WTC11 (cell line): Measurements from ENCODE around the gene AGMAT. TPM values are rescaled to one million over a fixed set of nuclear protein-coding genes. Genes with fewer than 3 reads are reported as not detected.

Source experiments
- ATAC-seq: fragments of 200-7000 bp; cut with Tn5 transposase; 2 replicates; pipeline ENCODE4 v1.10.0; 2021; ENCODE audit warnings: mild to moderate bottlenecking, moderate library complexity
- CTCF ChIA-PET: fragments of 300-600 bp; sonication (Branson Sonifier 250); formaldehyde crosslinking; loops from one replicate; lab custom pipeline; 2021; ENCODE audit warnings: antibody characterized with exemption; lab: Charles Lee
- POLR2A ChIA-PET: fragments of 350-600 bp; sonication (Branson Sonifier 250); formaldehyde crosslinking; loops from one replicate; lab custom pipeline; 2021; ENCODE audit warnings: antibody characterized with exemption; lab: Charles Lee
- DNase-seq: peaks from one replicate; pipeline ENCODE4 v3.0.0; 2021; ENCODE audit warnings: low spot score
- H3K27ac Mint-ChIP-seq: 2 replicates; pipeline ENCODE4 v1.8.0; 2021; ENCODE audit warnings: mixed read lengths
- H3K27me3 Mint-ChIP-seq: 2 replicates; pipeline ENCODE4 v1.8.0; 2021; ENCODE audit warnings: low read depth, mild to moderate bottlenecking, moderate library complexity, mixed read lengths
- H3K36me3 Mint-ChIP-seq: 2 replicates; pipeline ENCODE4 v1.8.0; 2021; ENCODE audit warnings: mixed read lengths
- H3K4me1 Mint-ChIP-seq: 2 replicates; pipeline ENCODE4 v1.8.0; 2022; ENCODE audit warnings: mixed read lengths
- H3K4me3 Mint-ChIP-seq: 2 replicates; pipeline ENCODE4 v1.8.0; 2021; ENCODE audit warnings: mild to moderate bottlenecking, moderate library complexity, mixed read lengths
- H3K9me3 Mint-ChIP-seq: 2 replicates; pipeline ENCODE4 v1.8.0; 2021; ENCODE audit warnings: mixed read lengths
- AR ChIP-seq: fragments of 250-450 bp; sonication (Bioruptor Pico); IDR thresholded peaks from 2 replicates; pipeline ENCODE4 v1.9.0; 2021; ENCODE audit warnings: mild to moderate bottlenecking
- CTCF ChIP-seq: fragments of 200-600 bp; IDR thresholded peaks from 2 replicates; pipeline ENCODE4 v1.8.0; 2022; ENCODE audit warnings: antibody characterized with exemption
- E2F4 ChIP-seq: sonication (generic); formaldehyde crosslinking; IDR thresholded peaks from 2 replicates; pipeline ENCODE4 v1.8.1; 2022; ENCODE audit warnings: low read depth, mild to moderate bottlenecking, moderate library complexity, missing genetic modification reagents, borderline replicate concordance
- ESRRA ChIP-seq: sonication (generic); formaldehyde crosslinking; IDR thresholded peaks from 2 replicates; pipeline ENCODE4 v1.8.1; 2022; ENCODE audit warnings: mild to moderate bottlenecking, missing genetic modification reagents, borderline replicate concordance
- ETV6 ChIP-seq: sonication (generic); formaldehyde crosslinking; IDR thresholded peaks from 2 replicates; pipeline ENCODE4 v1.8.1; 2022; ENCODE audit warnings: mild to moderate bottlenecking, missing genetic modification reagents
- HMGA2 ChIP-seq: fragments of 250-450 bp; sonication (Bioruptor Pico); IDR thresholded peaks from 2 replicates; pipeline ENCODE4 v1.4.0; 2021; ENCODE audit warnings: mild to moderate bottlenecking, moderate library complexity
- JAZF1 ChIP-seq: fragments of 250-450 bp; sonication (Bioruptor Pico); IDR thresholded peaks from 2 replicates; pipeline ENCODE4 v1.9.0; 2021; ENCODE audit warnings: moderate library complexity, mild to moderate bottlenecking, inconsistent platforms
- MXD4 ChIP-seq: fragments of 250-450 bp; sonication (Bioruptor Pico); IDR thresholded peaks from 2 replicates; pipeline ENCODE4 v1.8.0; 2021; ENCODE audit warnings: mild to moderate bottlenecking, moderate library complexity, borderline replicate concordance
- NFE2L1 ChIP-seq: sonication (generic); formaldehyde crosslinking; IDR thresholded peaks from 2 replicates; pipeline ENCODE4 v1.8.1; 2023; ENCODE audit warnings: missing genetic modification reagents
- PRDM15 ChIP-seq: sonication (generic); formaldehyde crosslinking; IDR thresholded peaks from 2 replicates; pipeline ENCODE4 v1.8.0; 2022; ENCODE audit warnings: missing genetic modification reagents
- TCF7 ChIP-seq: sonication (generic); formaldehyde crosslinking; IDR thresholded peaks from 2 replicates; pipeline ENCODE4 v1.8.0; 2022; ENCODE audit warnings: mild to moderate bottlenecking, low read depth, missing genetic modification reagents, moderate library complexity
- TEAD4 ChIP-seq: sonication (generic); formaldehyde crosslinking; IDR thresholded peaks from 2 replicates; pipeline ENCODE4 v1.8.0; 2022; ENCODE audit warnings: mild to moderate bottlenecking, missing genetic modification reagents
- TP53 ChIP-seq: sonication (generic); formaldehyde crosslinking; IDR thresholded peaks from 2 replicates; pipeline ENCODE4 v1.8.1; 2023; ENCODE audit warnings: mild to moderate bottlenecking, missing genetic modification reagents
- ZNF121 ChIP-seq: sonication (generic); formaldehyde crosslinking; IDR thresholded peaks from 2 replicates; pipeline ENCODE4 v1.8.0; 2023; ENCODE audit warnings: missing genetic modification reagents
- ZNF138 ChIP-seq: sonication (generic); formaldehyde crosslinking; conservative IDR thresholded peaks from 2 replicates; pipeline ENCODE4 v1.8.1; 2022; ENCODE audit warnings: mild to moderate bottlenecking, moderate library complexity, missing genetic modification reagents
- ZNF425 ChIP-seq: fragments of 250-450 bp; sonication (Bioruptor Pico); conservative IDR thresholded peaks from 2 replicates; pipeline ENCODE4 v1.9.0; 2021; ENCODE audit warnings: mild to moderate bottlenecking
- ZNF532 ChIP-seq: fragments of 250-450 bp; sonication (Bioruptor Pico); IDR thresholded peaks from 2 replicates; pipeline ENCODE4 v1.9.0; 2021; ENCODE audit warnings: mild to moderate bottlenecking, borderline replicate concordance
- total RNA-seq: library from RNA; stranded (reverse); gene quantifications from 3 replicates; pipeline ENCODE4 v1.2.3, GENCODE V29; 2021

Gene AGMAT
- total RNA-seq, 1 experiment from 2014 or later: 5.5 TPM

- ChIA-PET CTCF (interaction anchor here (1.1 kb wide), 1 partner anchor 107 kb away, joined by 6 read pairs; no protein-coding TSS in a partner anchor), POLR2A (no interaction called here)
- no peaks in the 10 kb centered on the region for H3K27me3 Mint-ChIP-seq
- no peaks in the 10 kb centered on the region for H3K9me3 Mint-ChIP-seq
- TF ChIP-seq PRDM15 (CRISPR knock-in tag): no peak
- TF ChIP-seq E2F4 (CRISPR knock-in tag): no peak
- TF ChIP-seq ZNF138 (CRISPR knock-in tag): no peak
- TF ChIP-seq TCF7 (CRISPR knock-in tag): no peak
- TF ChIP-seq JAZF1 (CRISPR knock-in tag): no peak
- TF ChIP-seq TEAD4 (CRISPR knock-in tag): no peak
- no peak for TF ChIP-seq MXD4 (CRISPR knock-in tag)
- no peak overlapping the region for H3K4me3 Mint-ChIP-seq
- H3K36me3 Mint-ChIP-seq: peaks cover 80% of the 10 kb centered on the region
- no peak for ATAC-seq
- no peak overlapping the region for H3K27ac Mint-ChIP-seq
- no peak for DNase-seq
- no peaks in the 10 kb centered on the region for H3K4me1 Mint-ChIP-seq
Observed at GRCh38 chr1:15633756-15634420, 49.0 kb upstream of the AGMAT start.

GRCh38 chr1:15628003-15628402 lies 43.2 kb upstream of the AGMAT start:
- ATAC-seq: no peak
- Mint-ChIP-seq H3K9me3 (no peaks in the 10 kb centered on the region), H3K4me1 (peaks cover 4% of the 10 kb centered on the region; the same call in 1 of the 2 replicates), H3K36me3 (peaks cover 46% of the 10 kb centered on the region), H3K4me3 (no peak overlapping the region), H3K27ac (0 out of 2 replicates have a peak overlapping the region, but pooled peaks have one; percentile 17), H3K27me3 (no peaks in the 10 kb centered on the region)
- ChIA-PET POLR2A (no interaction called here), CTCF (no interaction called here)
- DNase-seq: no peak
- TF ChIP-seq TCF7 (CRISPR knock-in tag) (no peak), AR (CRISPR knock-in tag) (no peak), ZNF121 (CRISPR knock-in tag) (no peak), HMGA2 (CRISPR knock-in tag) (no peak), ZNF532 (CRISPR knock-in tag) (no peak), ZNF425 (no peak), ESRRA (CRISPR knock-in tag) (no peak), NFE2L1 (CRISPR knock-in tag) (no peak), ETV6 (CRISPR knock-in tag) (no peak), TP53 (CRISPR knock-in tag) (no peak), CTCF (no peak)
